Left lung (tissue), 10 donors: ENCODE measurements around the gene MLH1. TPM values are rescaled to one million over a fixed set of nuclear protein-coding genes. Genes with fewer than 3 reads are reported as not detected.

Experiments used
- ATAC-seq: fragments of 200-7000 bp; cut with Tn5 transposase; one replicate; pipeline ENCODE4 v1.9.1; 2020; ENCODE audit warnings: moderate library complexity
- DNase-seq, 4 donors: peaks; one replicate each; pipeline ENCODE4 v3.0.0-alpha.2; 2013 to 2020
- H3K27ac ChIP-seq, 2 donors: fragments of 200-600 bp; sonication (generic) in 1 of 2; one replicate each; pipeline versions ENCODE4 v1.5.0 to v1.8.0; 2020 to 2021
- H3K27me3 ChIP-seq, 2 donors: fragments of 200-600 bp; sonication (generic) in 1 of 2; one replicate each; pipeline versions ENCODE4 v1.5.0 to v1.8.0; 2020 to 2021
- H3K36me3 ChIP-seq, 2 donors: fragments of 200-600 bp; sonication (generic) in 1 of 2; one replicate each; pipeline versions ENCODE4 v1.5.0 to v1.8.0; 2020 to 2021
- H3K4me1 ChIP-seq, 2 donors: fragments of 200-600 bp; one replicate each; pipeline ENCODE4 v1.8.0; 2021
- H3K4me3 ChIP-seq, 2 donors: fragments of 200-600 bp; sonication (generic) in 1 of 2; one replicate each; pipeline versions ENCODE4 v1.5.0 to v1.8.0; 2020 to 2021; ENCODE audit warnings: mild to moderate bottlenecking in 1 of 2
- H3K9me3 ChIP-seq, 2 donors: fragments of 200-600 bp; sonication (generic) in 1 of 2; one replicate each; pipeline versions ENCODE4 v1.5.0 to v1.8.0; 2020 to 2021
- intact Hi-C, 2 donors: fragments of 100-400 bp; cut with DNase I; formaldehyde crosslinking; loops; one replicate each; pipeline versions ENCODE4 v1.11.2 to v1.14.2; 2022
- polyA plus RNA-seq, 6 donors: library from polyadenylated mRNA; unstranded; fragments of 120-200 nt; gene quantifications; one replicate each; pipeline ENCODE4 v1.2.1, GENCODE V29; 2013; ENCODE audit not compliant: insufficient read length in 6 of 6
- total RNA-seq, 2 donors: library from RNA; stranded (reverse); fragmentation: NEBNext Ultra II Directional; extraction: Animal tissue kit (Norgen Biotek cat#: 25700); gene quantifications; one replicate each; pipeline ENCODE4 v1.2.1, GENCODE V29; 2021
- TF ChIP-seq, protein P1 (sequence below), 2 donors: fragments of 200-600 bp; sonication (generic) in 1 of 2; IDR thresholded peaks; one replicate each; pipeline versions ENCODE4 v1.5.0 to v1.8.0; 2021; ENCODE audit warnings: antibody characterized with exemption in 2 of 2
- donor health status: DM: no; HTN: yes; CAD: no.
- donor health status: DM: no; HTN: no; CAD: no.

Gene MLH1
- total and polyA plus RNA-seq, 8 donors = 26.1 to 68.5 (median 56.9) TPM

DNA sequence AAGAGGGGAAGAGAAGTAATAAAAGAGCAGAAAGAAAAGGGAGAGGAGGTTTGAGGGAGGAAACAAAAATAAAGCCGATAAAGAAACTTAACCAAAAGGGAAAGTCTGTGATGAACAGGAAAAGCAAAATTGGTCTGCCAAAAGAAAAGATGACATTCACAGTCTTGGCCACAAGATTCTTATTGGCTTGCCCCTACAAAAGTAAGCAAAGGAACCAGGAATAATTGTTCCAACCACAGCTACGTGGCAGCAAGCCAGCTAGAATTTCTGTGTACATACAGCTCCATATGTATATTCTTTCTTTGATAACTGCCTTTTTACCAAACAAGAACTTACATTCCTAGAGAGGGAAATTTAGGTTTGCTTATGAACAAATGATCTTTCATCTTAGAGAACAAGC, 79.6 kb downstream of the MLH1 start:
- Histone ChIP-seq H3K9me3 (no peaks in the 10 kb centered on the region), H3K4me3 (no peak overlapping the region), H3K27me3 (no peaks in the 10 kb centered on the region), H3K27ac (peak overlapping the region; percentile 24 to 53), H3K36me3 (peaks cover 0 to 53% of the 10 kb centered on the region in 2 donors), H3K4me1 (peaks cover 3 to 5% of the 10 kb centered on the region in 2 donors)
- TF ChIP-seq, protein P1, sequence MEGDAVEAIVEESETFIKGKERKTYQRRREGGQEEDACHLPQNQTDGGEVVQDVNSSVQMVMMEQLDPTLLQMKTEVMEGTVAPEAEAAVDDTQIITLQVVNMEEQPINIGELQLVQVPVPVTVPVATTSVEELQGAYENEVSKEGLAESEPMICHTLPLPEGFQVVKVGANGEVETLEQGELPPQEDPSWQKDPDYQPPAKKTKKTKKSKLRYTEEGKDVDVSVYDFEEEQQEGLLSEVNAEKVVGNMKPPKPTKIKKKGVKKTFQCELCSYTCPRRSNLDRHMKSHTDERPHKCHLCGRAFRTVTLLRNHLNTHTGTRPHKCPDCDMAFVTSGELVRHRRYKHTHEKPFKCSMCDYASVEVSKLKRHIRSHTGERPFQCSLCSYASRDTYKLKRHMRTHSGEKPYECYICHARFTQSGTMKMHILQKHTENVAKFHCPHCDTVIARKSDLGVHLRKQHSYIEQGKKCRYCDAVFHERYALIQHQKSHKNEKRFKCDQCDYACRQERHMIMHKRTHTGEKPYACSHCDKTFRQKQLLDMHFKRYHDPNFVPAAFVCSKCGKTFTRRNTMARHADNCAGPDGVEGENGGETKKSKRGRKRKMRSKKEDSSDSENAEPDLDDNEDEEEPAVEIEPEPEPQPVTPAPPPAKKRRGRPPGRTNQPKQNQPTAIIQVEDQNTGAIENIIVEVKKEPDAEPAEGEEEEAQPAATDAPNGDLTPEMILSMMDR (IDR thresholded peaks at IDR 0.05) = no peak
- intact Hi-C loops = no loop called here
- DNase-seq (peak in 2 of 4 donors; percentile 55 to 77), ATAC-seq (no peak)

DNA sequence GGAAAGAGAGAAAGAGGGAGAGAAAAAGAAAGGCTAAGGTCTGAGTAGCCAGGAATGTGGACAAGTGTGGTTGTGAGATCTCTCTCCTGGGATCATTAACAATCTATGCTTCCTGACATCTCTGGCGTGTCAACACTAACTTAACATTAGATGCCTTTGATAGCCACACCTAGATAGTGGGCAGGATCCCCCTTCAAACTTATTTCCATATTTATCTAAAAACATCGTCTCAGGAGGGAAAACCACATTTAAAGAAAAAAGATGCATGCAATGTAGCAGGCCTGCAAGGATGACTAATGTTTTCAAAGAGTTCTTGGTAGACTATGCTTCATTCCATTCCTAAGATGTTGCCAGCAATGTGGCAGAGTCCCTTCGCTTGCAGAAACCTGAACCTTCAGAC, 80.9 kb downstream of the MLH1 start:
- no peak overlapping the region for H3K4me3 ChIP-seq
- intact Hi-C loops = no loop called here
- DNase-seq (no peak), ATAC-seq (no peak)
- H3K9me3 ChIP-seq = no peaks in the 10 kb centered on the region
- no peaks in the 10 kb centered on the region for H3K27me3 ChIP-seq
- no peak overlapping the region for H3K27ac ChIP-seq
- TF ChIP-seq, protein P1 (IDR thresholded peaks at IDR 0.05) = no peak
- H3K36me3 ChIP-seq = peaks cover 0 to 42% of the 10 kb centered on the region in 2 donors
- H3K4me1 ChIP-seq = peaks cover 0 to 5% of the 10 kb centered on the region in 2 donors

DNA sequence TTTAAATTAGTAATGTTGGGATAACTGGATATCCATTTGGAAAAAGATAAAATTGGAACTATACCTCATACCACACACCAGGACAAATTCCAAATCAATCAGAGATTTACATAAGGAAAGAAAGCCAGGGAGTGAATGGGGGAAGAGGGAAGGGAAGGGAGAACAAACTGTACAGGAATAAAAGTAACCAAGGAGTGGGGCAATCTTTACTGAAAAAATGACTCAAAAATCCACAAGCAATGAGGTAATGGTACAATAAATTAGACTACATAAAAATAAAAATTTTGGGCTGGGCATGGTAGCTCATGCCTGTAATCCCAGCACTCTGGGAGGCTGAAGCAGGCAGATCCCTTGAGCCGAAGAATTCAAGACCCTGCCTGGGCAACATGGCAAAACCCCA, 82.6 kb downstream of the MLH1 start:
- Histone ChIP-seq H3K27ac (no peak overlapping the region), H3K36me3 (peaks cover 0 to 56% of the 10 kb centered on the region in 2 donors)
- DNase-seq = no peak

DNA sequence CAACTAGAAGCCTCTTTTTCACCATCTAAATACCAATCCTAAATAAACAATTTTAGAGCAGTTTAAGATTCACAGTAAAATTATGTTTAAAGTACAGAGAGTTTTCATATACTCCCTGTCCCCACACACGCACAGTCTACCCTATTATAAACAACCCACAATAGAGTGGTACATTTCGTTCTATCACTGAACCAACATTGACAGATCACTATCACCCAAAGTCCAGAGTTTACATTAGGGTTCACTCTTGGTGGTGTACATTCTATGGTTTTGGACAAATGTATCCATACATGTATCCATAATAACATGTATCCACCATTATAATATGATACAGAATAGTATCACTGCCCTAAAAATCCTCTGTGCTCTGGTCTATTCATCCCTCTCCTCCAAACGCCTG, 89.0 kb downstream of the MLH1 start:
- no peak overlapping the region for H3K4me3 ChIP-seq
- ATAC-seq (no peak), DNase-seq (no peak)
- no peaks in the 10 kb centered on the region for H3K27me3 ChIP-seq
- intact Hi-C loops = no loop called here
- TF ChIP-seq, protein P1 (IDR thresholded peaks at IDR 0.05) = no peak
- H3K9me3 ChIP-seq = no peaks in the 10 kb centered on the region
- H3K27ac ChIP-seq = no peak overlapping the region
- H3K4me1 ChIP-seq = no peaks in the 10 kb centered on the region
- H3K36me3 ChIP-seq = peaks cover 0 to 48% of the 10 kb centered on the region in 2 donors

More for the DNA sequence above, 82.6 kb downstream of the MLH1 start:
- no peak for ATAC-seq
- Histone ChIP-seq H3K4me1 (peaks cover 0 to 5% of the 10 kb centered on the region in 2 donors), H3K27me3 (no peaks in the 10 kb centered on the region), H3K9me3 (no peaks in the 10 kb centered on the region), H3K4me3 (no peak overlapping the region)
- TF ChIP-seq, protein P1 (IDR thresholded peaks at IDR 0.05) = no peak
- intact Hi-C loops = no loop called here

DNA sequence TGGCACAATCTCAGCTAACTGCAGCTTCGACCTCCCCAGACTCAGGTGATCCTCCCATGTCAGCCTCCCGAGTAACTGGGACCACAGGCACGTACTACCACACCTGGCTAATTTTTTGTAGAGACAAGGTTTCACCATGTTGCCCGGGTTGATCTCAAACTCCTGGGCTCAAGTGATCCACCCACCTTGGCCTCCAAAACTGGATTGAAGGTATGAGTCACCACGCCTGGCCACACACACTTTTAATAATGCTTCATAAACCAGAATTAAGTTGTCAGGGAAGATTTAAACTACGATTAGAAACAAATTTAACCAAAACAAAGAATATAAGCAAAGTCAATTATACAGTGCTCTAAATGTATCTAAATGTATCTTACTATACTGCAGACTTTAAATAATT, 93.6 kb downstream of the MLH1 start:
- TF ChIP-seq, protein P1 (IDR thresholded peaks at IDR 0.05) = no peak
- ATAC-seq (no peak), DNase-seq (no peak)
- H3K9me3 ChIP-seq = no peaks in the 10 kb centered on the region
- H3K27me3 ChIP-seq = no peaks in the 10 kb centered on the region
- H3K4me3 ChIP-seq = no peak overlapping the region
- no peak overlapping the region for H3K27ac ChIP-seq
- no peaks in the 10 kb centered on the region for H3K4me1 ChIP-seq
- H3K36me3 ChIP-seq = peaks cover 0 to 35% of the 10 kb centered on the region in 2 donors
- intact Hi-C loops = no loop called here
